Choroid plexus epithelial cell (primary cell): ENCODE measurements around the gene RAB10.
"Not testable (repeated sequence)": the region's sequence is repeated elsewhere in the genome, so short reads cannot be mapped to it uniquely, and the experiment has no call there.

Experiments used
- DNase-seq: peaks from one replicate; pipeline ENCODE4 v3.0.0-alpha.2; 2010; ENCODE audit warnings: low read depth
- H3K4me3 ChIP-seq: 2 replicates; pipeline ENCODE4 v1.5.1; 2011; ENCODE audit warnings: low read depth, mild to moderate bottlenecking, control low read depth, low read length, moderate library complexity
- CTCF ChIP-seq: conservative IDR thresholded peaks from 2 replicates; pipeline ENCODE4 v1.5.1; 2011; ENCODE audit warnings: low read depth, mild to moderate bottlenecking, control low read depth, inconsistent platforms, low read length, moderate library complexity

RAB10 gene

GRCh38 chr2:26081556-26081955, 47.7 kb downstream of the RAB10 start:
- DNase-seq, result no peak
- H3K4me3 ChIP-seq, result no peak overlapping the region
- TF ChIP-seq CTCF, result no peak

- no peak overlapping the region for H3K4me3 ChIP-seq
- no peak for TF ChIP-seq CTCF
- DNase-seq, result peak; percentile 77
These were observed 52.3 kb downstream of the RAB10 start for GRCh38 chr2:26086155-26086637.

GRCh38 chr2:26086779-26087178, 52.9 kb downstream of the RAB10 start:
- no peak overlapping the region for H3K4me3 ChIP-seq
- DNase-seq, result no peak
- TF ChIP-seq CTCF, result no peak

GRCh38 chr2:26088038-26088643, 54.3 kb downstream of the RAB10 start:
- DNase-seq, result peak; percentile 60
- H3K4me3 ChIP-seq, result no peak overlapping the region
- TF ChIP-seq CTCF, result peak; percentile 80

- H3K4me3 ChIP-seq, DNase-seq: not testable (repeated sequence)
These were observed 55.0 kb downstream of the RAB10 start for GRCh38 chr2:26088931-26089330.

GRCh38 chr2:26089337-26089736, 55.5 kb downstream of the RAB10 start:
- no peak for TF ChIP-seq CTCF
- DNase-seq, result no peak
- H3K4me3 ChIP-seq, result no peak overlapping the region

- no peak for DNase-seq
- TF ChIP-seq CTCF, result no peak
- no peak overlapping the region for H3K4me3 ChIP-seq
These were observed 61.9 kb downstream of the RAB10 start for GRCh38 chr2:26095758-26096157.
